ENCODE data around the gene SYT7. TPM values are rescaled to one million over a fixed set of nuclear protein-coding genes. Genes with fewer than 3 reads are reported as not detected.

SYT7 gene
- total RNA-seq, 2 experiments from 2014 or later: not detected

DNA sequence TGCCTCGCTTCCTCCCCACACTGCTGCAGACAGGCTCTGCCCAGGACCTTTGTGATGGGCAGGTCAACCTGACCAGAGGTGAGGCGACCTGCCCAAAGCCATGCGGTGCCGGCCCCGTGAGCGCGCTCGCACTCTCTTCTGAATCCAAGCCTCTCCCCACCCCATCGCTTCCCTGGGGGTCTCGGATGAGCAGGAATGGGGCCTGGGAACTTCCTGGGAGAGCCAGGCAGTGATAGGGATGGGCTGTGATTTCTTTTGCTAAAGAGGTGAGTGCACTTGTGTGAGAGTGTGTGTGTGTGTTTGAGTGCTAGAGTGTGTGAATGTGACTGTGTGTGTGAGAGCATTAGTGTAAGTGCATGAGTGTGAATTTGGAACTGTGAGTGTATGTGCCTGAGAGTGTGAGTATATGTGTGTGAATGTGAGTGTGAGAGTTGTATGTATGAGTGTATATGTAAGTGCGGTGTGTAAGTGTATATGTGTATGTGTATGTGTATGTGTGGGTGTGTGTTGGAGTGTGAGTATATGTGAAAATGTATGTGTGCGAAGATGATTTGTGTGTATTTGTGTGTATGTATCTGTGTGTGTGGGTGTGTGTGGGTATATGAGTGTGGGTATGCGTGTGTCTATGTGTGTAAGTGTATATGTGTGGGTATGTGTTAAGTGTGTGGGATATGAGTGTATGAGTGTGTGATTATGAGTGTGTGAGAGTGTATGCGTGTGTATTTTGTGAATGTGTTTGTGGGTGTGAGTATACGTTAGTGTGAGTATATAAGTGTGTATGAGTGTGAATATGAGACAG lies 84.1 kb downstream of the SYT7 start:
- no peaks in the 10 kb centered on the region for H3K4me1 ChIP-seq (ENCODE audit: insufficient read depth, low read length)
- H3K9me3 ChIP-seq (ENCODE audit: control insufficient read depth in 1 of 2, insufficient read depth in 1 of 2, low read length in 2 of 2): no peaks in the 10 kb centered on the region
- DNase-seq (no peak), ATAC-seq (ENCODE audit: poor library complexity) (no peak)
- POLR2A ChIA-PET: no interaction called here
- H3K27ac ChIP-seq (ENCODE audit: low read depth in 1 of 2, low read length in 2 of 2): no peak overlapping the region
- Mint-ChIP-seq H3K27me3 (no peaks in the 10 kb centered on the region), H3K4me3 (no peak overlapping the region), H3K27ac (no peak overlapping the region), H3K4me1 (ENCODE audit: low read depth) (no peaks in the 10 kb centered on the region), H3K36me3 (ENCODE audit: low read depth) (no peaks in the 10 kb centered on the region), H3K9me3 (no peaks in the 10 kb centered on the region)
- no peaks in the 10 kb centered on the region for H3K27me3 ChIP-seq (ENCODE audit: control insufficient read depth in 1 of 2, insufficient read depth in 2 of 2, low read length in 2 of 2)
- no peaks in the 10 kb centered on the region for H3K36me3 ChIP-seq (ENCODE audit: insufficient read depth, low read length)
- TF ChIP-seq CTCF (IDR thresholded peaks at IDR 0.05): no peak
- H3K4me3 ChIP-seq (ENCODE audit: low read length): no peak overlapping the region
- intact Hi-C loops (cut with DNase I, micrococcal nuclease): no loop called here
- CTCF ChIA-PET: no interaction called here

GRCh38 chr11:61495801-61496601 lies 84.9 kb downstream of the SYT7 start:
- Mint-ChIP-seq H3K4me3 (no peak overlapping the region), H3K27me3 (no peaks in the 10 kb centered on the region), H3K36me3 (ENCODE audit: low read depth) (no peaks in the 10 kb centered on the region), H3K27ac (no peak overlapping the region), H3K4me1 (ENCODE audit: low read depth) (no peaks in the 10 kb centered on the region), H3K9me3 (no peaks in the 10 kb centered on the region)
- Histone ChIP-seq H3K36me3 (ENCODE audit: insufficient read depth, low read length) (no peaks in the 10 kb centered on the region), H3K4me1 (ENCODE audit: insufficient read depth, low read length) (no peaks in the 10 kb centered on the region), H3K27me3 (ENCODE audit: control insufficient read depth in 1 of 2, insufficient read depth in 2 of 2, low read length in 2 of 2) (no peaks in the 10 kb centered on the region), H3K9me3 (ENCODE audit: control insufficient read depth in 1 of 2, insufficient read depth in 1 of 2, low read length in 2 of 2) (no peaks in the 10 kb centered on the region), H3K4me3 (ENCODE audit: low read length) (no peak overlapping the region), H3K27ac (ENCODE audit: low read depth in 1 of 2, low read length in 2 of 2) (no peak overlapping the region)
- no peak for TF ChIP-seq CTCF (IDR thresholded peaks at IDR 0.05)
- intact Hi-C loops (cut with DNase I, micrococcal nuclease): no loop called here
- ATAC-seq (ENCODE audit: poor library complexity) (no peak), DNase-seq (no peak)
- ChIA-PET CTCF (no interaction called here), POLR2A (no interaction called here)

DNA sequence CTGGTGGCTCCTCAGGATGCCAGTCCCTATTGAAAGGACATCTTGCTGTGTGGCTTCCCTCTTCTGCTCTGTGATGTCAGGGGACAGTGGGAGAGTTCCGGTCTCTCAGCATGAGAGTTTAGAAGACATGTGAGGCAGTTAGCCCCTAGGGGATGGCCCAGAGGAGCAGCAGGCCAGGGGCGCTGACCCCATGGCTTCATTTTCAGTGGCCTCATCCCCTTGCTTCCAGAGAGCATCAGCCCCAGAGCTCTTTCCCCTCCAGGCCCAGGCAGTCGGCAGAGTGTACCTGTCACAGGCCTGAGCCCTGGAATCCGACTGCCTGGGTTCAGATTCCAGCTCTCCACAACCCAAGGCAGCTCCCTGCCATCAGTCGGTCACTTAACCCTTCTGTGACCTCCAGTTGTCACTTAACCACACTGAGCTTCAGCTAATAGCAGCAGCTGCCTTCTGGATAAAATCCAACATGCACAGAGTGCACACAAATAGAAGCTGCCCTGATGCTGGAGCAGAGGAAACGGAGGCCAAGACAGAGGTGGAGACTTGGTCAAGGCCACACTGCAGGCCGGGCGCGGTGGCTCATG lies 86.4 kb downstream of the SYT7 start:
- no peak overlapping the region for H3K27ac ChIP-seq (ENCODE audit: low read depth in 1 of 2, low read length in 2 of 2)
- CTCF ChIA-PET: no interaction called here
- ATAC-seq (ENCODE audit: poor library complexity): no peak
- no peaks in the 10 kb centered on the region for H3K9me3 ChIP-seq (ENCODE audit: control insufficient read depth in 1 of 2, insufficient read depth in 1 of 2, low read length in 2 of 2)
- POLR2A ChIA-PET: no interaction called here
- H3K27ac Mint-ChIP-seq: no peak overlapping the region
- no peaks in the 10 kb centered on the region for H3K27me3 ChIP-seq (ENCODE audit: control insufficient read depth in 1 of 2, insufficient read depth in 2 of 2, low read length in 2 of 2)
- TF ChIP-seq CTCF (IDR thresholded peaks at IDR 0.05): no peak
- H3K4me1 Mint-ChIP-seq (ENCODE audit: low read depth): no peaks in the 10 kb centered on the region
- no peaks in the 10 kb centered on the region for H3K36me3 Mint-ChIP-seq (ENCODE audit: low read depth)
- no peak for DNase-seq
- no peak overlapping the region for H3K4me3 ChIP-seq (ENCODE audit: low read length)
- H3K27me3 Mint-ChIP-seq: no peaks in the 10 kb centered on the region
- no peak overlapping the region for H3K4me3 Mint-ChIP-seq
- no peaks in the 10 kb centered on the region for H3K36me3 ChIP-seq (ENCODE audit: insufficient read depth, low read length)
- no peaks in the 10 kb centered on the region for H3K9me3 Mint-ChIP-seq
- no peaks in the 10 kb centered on the region for H3K4me1 ChIP-seq (ENCODE audit: insufficient read depth, low read length)
- intact Hi-C loops (cut with DNase I, micrococcal nuclease): no loop called here

Measured in CD4-positive, alpha-beta T cell (primary cell).